Neural progenitor cell (in vitro differentiated cells): ENCODE measurements around the gene FBXL17.

Source experiments
- CTCF ChIP-seq: fragments of 200-600 bp; sonication (generic); IDR thresholded peaks from 2 replicates; pipeline ENCODE4 v1.5.1; 2017; ENCODE audit warnings: antibody characterized with exemption, mild to moderate bottlenecking
- EZH2 ChIP-seq: fragments of 200-600 bp; sonication (generic); IDR thresholded peaks from 2 replicates; pipeline ENCODE4 v1.6.1; 2017; ENCODE audit warnings: antibody characterized with exemption, mild to moderate bottlenecking, moderate library complexity
- EZH2phosphoT487 ChIP-seq: fragments of 200-600 bp; sonication (generic); IDR thresholded peaks from 2 replicates; pipeline ENCODE4 v1.6.1; 2017; ENCODE audit warnings: antibody characterized with exemption

- TF ChIP-seq CTCF (no peak), EZH2 (no peak), EZH2phosphoT487 (no peak)
Observed at GRCh38 chr5:108168915-108169314, 213.0 kb downstream of the FBXL17 start.
